ENCODE results near the gene POU6F2.

DNA sequence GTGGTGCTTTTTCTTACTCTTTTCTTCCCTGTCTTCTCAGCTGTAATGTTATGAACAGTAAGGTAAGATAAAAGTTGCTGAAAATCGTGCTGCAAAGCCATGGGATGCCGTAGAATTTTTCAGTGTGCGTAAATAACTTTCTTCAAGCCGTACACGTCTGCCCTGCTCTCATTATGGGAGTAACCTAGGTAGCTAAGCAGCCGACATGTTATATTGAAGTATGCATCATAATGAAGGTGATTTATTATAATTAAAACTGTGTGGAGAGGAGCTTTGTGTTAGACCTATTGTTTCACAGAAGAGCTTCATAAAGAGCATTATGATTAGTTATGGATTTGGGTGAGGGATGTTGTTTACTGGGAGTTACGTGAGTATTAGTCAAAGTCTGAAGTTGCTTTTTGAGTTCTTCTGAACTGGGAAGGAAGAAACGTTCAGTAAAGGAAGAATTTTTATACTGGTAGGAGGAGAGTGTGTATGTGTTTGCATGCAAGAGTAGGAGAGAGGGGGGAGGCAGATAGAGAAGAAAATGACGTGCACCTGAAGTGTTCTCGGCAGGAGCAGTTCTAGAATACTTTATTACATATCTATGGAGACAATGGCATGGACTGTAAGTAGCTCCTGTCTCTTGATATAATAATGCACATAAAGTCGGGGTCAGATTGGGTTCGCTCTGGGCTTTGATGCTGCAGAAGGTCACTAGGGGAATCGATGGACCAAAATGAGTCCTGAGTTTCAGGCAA is 56.3 kb downstream of the POU6F2 start:
- TF ChIP-seq CTCF (conservative IDR thresholded peaks at IDR 0.05; ENCODE audit: low read depth, low read length) (no peak), EZH2 (IDR thresholded peaks at IDR 0.05; ENCODE audit: low read length, unreplicated experiment) (no peak)

Data from PC-3 (cell line).